GM15510 (cell line): ENCODE data around the gene POU5F1.

Experiments
- POLR2A ChIP-seq: IDR thresholded peaks from 3 replicates; pipeline ENCODE4 v1.6.1; 2011; ENCODE audit warnings: borderline replicate concordance; ENCODE audit not compliant: insufficient read length; ENCODE audit errors: extremely low read depth

The POU5F1 gene

DNA sequence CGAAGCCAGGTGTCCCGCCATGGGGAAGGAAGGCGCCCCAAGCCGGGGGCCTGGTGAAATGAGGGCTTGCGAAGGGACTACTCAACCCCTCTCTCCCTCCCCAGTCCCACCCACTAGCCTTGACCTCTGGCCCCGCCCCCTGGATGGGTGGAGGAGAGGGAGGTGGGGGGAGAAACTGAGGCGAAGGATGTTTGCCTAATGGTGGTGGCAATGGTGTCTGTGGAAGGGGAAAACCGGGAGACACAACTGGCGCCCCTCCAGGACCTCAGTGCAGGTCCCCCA, at the start of gene POU5F1:
Gene POU5F1 (minus strand): TSS at position 83 of the 282 bp plus-strand sequence. CDS start 62 bp downstream, at position 21.
- TF ChIP-seq POLR2A: no peak

DNA sequence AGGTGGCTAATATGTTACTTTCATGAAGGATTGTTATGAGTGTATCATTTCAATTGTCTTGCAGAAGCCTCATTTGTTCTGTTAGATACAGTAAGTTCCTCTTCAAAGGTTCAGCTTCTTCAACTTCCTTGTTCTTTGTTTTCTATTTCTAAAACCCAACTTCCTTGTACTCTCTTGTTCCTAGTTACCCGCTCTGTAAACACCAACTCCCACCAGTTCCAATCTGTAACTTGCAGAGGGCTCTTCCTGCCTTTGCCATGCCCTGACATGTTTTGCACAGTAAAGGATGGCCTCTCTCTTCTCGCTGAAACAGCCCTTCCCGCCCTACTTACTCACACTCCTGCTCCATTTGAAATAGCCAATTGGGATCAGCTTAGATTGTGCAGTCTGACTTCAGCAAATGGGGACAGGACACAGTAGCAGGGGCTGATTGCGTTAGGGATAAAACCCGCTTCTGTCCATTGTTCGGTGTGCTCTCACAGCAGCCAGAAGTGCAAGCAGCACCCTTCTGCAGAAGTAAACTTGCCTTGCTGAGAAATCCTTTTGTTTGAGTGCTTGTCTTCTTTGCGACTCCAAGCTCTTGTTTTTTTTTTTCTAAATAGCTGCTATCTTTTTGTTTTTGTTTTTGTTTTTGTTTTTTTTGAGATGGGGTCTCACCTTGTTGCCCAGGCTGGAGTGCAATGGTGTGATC, 45.9 kb upstream of the POU5F1 start:
- no peak for TF ChIP-seq POLR2A

DNA sequence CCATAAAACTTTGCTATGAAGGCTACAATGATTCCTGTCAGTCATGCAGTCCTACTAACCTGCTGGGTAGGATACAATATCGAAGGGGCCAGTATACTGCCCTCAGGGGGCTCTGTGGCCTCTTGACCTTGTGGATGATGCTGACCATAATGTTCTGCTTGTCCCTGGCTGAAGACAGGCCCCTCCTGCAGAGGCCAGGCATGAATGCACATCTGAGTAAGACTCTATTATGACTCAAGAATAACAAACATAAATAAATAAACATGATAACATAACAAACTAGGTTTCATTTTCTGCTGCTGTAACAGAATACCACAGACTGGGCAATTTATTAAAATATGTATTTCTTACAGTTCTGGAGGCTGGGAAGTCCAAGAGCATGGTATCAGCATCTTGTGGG, 44.0 kb upstream of the POU5F1 start:
- TF ChIP-seq POLR2A: no peak

DNA sequence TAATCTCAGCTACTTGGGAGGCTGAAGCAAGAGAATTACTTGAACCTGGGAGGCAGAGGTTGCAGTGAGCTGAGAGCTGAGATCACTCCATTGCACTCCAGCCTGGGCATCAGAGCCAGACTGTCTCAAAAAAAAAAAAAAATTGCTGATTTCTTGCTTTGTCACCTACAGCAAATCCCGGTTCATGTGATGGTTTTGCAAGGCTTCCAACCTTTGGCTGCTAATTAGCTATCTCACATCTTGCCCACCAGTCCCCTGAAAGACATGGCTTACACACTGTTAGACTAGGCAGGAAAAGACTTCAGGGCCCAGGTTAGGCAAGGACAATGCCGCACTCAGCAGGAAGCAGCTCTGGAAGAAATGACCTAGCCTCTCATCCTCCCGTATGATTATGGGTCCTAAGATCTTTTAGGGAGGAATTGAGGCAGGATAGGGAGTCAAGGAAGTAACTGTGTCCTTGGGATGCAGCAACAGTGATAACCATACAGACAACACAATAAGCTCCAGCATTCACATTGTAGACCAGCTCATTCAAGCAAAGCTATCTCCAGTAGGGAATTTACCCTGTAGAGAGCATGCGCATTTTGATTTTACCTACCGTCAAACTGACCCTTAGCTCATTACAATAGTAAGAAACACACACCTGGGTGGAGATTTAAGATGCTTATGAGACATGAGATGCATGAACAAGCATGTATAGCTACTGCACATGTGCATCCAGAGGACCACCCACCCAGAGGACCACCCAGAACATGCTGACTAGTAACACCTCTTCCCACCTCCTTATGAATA, 40.5 kb upstream of the POU5F1 start:
- TF ChIP-seq POLR2A: no peak

DNA sequence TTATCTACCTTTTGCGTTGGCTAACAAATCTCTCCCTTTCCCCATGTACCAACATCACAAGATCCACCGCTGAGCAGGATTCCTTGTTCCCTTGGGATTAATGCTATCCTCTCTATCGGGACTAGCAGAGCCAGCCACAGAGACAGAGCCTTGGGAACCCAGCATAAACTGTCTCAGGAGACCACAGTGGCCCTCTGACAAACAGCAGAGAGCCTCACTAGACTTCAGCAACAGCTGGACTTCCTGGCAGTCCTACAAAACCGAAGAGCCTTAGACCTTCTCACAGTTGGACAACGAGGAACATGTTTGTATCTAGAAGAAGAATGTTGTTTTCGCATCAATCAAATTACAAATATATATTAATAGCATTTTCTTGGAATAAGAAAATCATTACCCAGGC, 39.6 kb upstream of the POU5F1 start:
- TF ChIP-seq POLR2A: no peak

DNA sequence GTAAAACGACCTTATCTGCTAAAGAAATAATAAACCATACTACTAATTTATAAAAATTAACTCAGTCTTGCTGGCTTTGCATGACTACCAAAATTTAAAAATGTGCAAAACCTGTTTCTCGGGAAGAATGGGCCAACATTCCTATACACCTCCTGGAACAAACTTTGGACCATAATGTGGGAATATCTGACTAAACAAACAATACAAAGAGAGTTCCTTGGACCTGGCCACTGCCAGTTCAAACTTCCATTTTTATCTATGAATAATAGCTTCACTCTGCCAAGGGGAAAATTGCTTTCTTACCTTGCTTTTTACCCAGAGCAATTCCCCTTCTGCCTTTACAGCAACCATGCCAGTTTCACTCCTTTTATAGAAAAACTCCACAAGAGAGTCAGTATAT, 38.7 kb upstream of the POU5F1 start:
- TF ChIP-seq POLR2A: no peak

DNA sequence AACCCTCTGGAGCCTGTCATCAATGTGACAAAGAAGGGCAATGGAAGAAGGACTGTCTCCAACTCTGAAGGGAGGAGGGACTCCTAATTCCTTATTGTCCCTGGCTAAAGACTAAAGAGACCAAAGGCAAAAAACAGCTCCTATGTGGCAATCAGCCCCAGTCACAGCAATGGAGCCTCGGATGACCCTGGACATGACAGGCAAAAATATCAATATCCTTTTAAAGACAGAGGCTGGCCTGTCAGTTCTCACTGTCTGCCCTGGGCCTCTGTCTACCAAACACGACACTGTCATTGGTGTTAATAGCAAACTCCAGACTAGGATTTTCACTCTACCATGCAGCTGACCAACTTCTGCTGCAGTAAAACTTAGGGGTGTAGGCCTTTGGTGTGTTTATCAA, 38.0 kb upstream of the POU5F1 start:
- TF ChIP-seq POLR2A: no peak

DNA sequence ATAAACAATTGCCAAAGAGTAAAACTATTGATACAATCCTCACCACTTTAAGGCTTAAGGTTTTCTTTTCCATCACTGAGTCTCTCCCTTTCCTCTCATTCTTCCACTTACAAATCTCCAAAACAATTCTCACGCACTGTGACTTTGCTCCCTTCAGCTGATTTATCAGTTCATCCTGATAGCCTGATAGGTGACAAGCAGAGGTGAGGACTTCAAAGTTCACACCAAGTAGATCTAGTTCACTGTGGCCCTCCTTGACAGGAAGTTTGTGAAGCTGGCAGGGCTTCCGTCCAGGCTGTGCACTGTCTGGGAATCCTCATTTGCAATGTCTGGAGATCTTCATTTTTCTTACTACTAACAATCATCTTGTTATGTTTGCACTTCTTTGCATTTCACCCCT, 35.2 kb upstream of the POU5F1 start:
- no peak for TF ChIP-seq POLR2A

DNA sequence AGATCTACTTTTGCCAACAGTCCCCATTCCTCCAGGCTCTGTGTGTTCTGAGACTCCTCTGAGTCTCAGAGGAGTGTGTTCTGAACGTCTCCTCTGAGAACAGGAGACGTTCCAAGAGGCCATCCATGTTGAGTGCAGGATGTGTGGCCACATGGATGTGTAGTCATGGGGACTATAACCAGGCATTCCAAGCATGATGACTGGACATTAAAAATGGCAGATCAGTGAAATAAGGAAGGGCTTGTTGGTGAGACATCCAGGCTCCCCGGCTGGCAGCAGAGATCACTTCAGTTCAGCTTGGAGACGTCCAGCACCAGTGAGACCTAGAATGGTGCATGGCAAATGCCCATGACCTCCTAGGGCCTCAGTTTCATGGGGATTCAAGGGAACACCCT, 34.3 kb upstream of the POU5F1 start:
- TF ChIP-seq POLR2A: no peak

DNA sequence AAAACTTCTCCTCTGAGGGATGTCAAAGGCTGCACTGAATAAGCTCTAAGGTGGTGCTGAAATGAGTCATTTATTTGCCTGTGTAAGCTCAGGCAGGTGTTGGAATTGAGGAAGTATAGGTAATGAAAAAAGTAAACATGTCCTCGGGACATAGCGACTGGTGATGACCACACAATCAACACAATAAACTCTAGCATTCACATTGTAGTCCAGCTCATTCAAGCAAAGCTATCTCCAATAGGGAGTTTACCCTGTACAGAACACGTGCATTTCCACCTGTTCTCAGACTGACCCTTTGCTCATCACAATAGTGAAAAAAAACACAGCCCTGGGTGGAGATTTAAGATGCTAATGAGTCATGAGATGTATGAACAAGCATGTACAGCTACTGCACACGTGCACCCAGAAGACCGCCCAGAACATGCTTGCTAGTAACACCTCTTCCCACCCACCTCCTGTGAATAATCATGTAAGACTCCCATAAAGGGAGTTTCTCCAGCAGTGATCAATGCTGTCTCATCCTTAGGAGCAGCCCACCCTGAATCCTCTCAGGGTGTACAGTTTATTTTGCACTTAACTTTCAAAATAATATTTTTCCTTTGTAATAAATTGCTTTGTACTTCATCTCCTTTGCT, 33.0 kb upstream of the POU5F1 start:
- peak; percentile 24 for TF ChIP-seq POLR2A

DNA sequence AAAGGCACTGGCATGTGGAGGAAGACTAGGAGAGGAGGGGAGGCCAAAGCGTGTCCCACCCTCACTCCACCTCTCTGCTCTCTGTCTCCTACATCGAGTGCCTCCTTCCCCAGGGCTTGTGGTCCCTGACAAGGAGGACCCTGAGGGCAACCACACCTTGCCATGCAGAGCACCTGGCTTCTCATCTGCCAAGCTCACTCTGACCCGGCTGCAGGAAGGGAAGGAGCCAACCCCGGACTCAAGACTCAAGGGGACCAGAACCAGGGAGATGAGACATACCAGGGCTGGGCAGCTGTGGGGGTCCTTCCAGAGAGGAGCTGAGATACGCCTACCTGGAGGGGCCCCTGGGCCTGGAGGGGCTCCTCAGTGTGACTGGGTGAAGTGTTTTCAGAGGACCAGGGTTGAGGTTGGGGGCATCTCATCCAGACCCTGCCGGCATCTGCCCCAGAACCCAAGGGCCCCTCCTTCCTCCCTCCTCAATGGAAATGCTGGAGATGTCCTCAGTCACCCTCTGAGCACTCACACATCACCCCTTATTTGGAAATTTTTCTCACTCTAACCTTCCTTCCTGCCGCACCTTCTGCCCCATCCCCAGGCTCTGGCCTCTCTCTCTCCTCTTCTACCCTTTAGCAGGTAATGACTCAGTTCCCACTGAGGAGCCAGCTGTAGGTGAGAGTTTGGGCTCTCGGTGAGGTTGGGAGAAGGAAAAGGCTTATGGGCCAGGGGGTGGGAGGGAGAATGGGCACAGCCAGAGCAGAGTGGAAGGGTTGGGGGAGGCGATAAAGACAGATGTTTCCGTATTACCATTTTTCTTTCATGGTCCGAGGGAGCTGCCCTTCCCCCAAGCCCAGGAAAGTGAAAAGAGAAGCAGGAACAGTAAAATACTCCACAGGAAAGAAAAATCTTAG, 32.0 kb upstream of the POU5F1 start:
- no peak for TF ChIP-seq POLR2A

DNA sequence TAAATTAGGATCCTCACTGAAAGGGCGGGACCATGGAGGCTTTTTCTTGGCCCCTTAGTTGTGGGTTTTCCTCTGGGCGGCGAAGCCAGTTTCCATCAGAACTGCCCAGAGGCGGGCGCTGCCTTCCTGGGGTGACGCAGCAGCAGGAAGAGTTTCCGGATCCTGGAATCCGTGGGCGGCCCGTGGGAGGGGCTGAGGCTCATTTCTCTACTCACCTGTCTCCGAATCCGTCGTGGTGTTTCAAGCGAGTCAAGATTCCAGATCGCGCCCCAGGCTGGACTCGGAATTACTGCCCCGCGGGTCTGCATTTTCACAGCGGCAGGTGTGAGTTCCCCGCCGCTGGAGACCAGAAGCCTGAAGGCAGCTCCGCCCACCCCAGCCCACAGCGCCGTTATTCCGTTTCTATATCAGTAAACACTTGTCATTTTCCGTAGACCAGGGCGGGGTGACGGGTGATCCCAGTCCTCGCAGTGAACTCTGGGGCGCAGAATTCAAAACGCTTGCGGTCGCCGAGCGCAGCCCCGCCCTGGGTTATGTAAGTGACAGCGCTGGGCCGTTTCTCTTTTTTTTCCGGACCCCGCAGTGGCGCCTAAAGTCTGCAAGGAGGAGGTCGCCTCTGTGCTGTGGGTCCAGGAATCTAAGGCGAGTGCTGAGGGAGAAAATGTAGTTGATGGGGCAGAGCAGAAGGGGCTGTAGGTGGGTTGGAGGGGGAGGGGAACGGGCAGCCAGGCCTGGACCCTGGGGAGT, 27.2 kb upstream of the POU5F1 start:
- TF ChIP-seq POLR2A: peak; percentile 65

DNA sequence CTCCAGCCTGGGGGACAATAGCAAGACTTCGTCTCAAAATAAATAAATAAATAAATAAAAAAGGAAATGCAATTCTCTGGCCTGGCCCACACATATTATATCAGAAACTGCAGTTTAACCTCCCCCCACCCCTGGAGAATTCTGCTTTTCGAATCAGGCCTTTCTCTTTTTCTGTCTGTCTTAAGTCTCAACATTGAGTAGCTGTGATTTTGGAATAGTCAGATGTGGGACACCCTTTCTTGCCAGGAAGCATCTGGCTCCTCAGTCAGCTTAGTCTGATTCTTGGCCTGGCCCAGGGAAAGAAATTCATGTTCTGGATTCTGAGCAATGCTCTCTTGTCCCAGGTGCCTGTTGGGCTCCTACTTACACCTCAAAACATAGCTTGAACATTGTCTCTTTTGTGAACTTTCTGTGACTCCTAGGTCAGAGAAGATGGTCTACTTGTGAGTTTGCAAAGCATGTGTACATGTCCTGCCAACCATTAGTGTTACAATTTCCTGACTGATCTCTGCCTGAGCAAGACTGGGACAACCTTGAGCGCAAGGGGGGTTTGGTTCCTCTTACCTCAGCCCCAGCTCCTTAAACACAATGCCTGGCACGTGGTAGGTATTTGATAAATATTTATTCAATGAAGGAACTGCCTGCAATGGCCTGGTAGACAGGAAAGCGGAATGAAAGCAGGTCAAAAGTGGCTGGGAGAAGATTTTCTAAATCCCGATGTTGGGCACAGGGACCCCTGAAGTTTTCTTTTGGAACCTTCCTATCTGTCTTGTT, 23.8 kb upstream of the POU5F1 start:
- TF ChIP-seq POLR2A: no peak
